PC-3 (cell line): ENCODE measurements around the gene FEV.

Experiments used
- EZH2 ChIP-seq: fragments of 300-600 bp; sonication (generic); IDR thresholded peaks from one replicate; pipeline ENCODE4 v1.6.1; 2017; ENCODE audit warnings: antibody characterized with exemption, mild to moderate bottlenecking, low read length; ENCODE audit not compliant: unreplicated experiment
- TF ChIP-seq, protein P1 (sequence below): fragments of 300-600 bp; sonication (generic); conservative IDR thresholded peaks from 2 replicates; pipeline ENCODE4 v1.5.1; 2017; ENCODE audit warnings: antibody characterized with exemption, low read depth, mild to moderate bottlenecking, low read length

DNA sequence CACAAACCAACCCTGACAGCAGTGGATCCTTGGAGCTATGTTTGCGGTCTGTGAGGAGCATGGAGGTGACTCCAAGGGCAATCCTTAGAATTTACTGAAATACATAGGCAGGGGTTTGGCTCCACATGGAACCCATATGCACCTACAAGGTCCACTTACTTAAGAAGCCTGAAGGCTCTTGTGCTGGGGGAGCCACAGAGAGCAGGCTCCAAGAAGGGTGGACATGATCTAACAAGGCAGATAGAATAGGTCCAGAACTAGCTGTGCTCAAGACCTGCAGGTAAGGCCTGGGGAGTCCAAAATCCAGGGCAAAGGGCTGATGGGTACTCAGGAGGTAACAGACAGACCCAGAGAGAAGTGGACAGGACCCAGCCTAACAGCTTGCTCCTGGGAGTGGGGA, 26.7 kb downstream of the FEV start:
- TF ChIP-seq, protein P1, sequence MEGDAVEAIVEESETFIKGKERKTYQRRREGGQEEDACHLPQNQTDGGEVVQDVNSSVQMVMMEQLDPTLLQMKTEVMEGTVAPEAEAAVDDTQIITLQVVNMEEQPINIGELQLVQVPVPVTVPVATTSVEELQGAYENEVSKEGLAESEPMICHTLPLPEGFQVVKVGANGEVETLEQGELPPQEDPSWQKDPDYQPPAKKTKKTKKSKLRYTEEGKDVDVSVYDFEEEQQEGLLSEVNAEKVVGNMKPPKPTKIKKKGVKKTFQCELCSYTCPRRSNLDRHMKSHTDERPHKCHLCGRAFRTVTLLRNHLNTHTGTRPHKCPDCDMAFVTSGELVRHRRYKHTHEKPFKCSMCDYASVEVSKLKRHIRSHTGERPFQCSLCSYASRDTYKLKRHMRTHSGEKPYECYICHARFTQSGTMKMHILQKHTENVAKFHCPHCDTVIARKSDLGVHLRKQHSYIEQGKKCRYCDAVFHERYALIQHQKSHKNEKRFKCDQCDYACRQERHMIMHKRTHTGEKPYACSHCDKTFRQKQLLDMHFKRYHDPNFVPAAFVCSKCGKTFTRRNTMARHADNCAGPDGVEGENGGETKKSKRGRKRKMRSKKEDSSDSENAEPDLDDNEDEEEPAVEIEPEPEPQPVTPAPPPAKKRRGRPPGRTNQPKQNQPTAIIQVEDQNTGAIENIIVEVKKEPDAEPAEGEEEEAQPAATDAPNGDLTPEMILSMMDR: no peak
- no peak for TF ChIP-seq EZH2
